HG03135 (cell line): ENCODE results near the gene SCYGR4.
"Not testable (repeated sequence)": the region's sequence is repeated elsewhere in the genome, so short reads cannot be mapped to it uniquely, and the experiment has no call there.

ENCODE experiments used
- ATAC-seq: cut with Tn5 transposase; IDR thresholded peaks from one replicate; pipeline ENCODE4 v1.9.1; 2021; ENCODE audit warnings: mild to moderate bottlenecking, moderate library complexity; ENCODE audit not compliant: unreplicated experiment

Gene SCYGR4

DNA sequence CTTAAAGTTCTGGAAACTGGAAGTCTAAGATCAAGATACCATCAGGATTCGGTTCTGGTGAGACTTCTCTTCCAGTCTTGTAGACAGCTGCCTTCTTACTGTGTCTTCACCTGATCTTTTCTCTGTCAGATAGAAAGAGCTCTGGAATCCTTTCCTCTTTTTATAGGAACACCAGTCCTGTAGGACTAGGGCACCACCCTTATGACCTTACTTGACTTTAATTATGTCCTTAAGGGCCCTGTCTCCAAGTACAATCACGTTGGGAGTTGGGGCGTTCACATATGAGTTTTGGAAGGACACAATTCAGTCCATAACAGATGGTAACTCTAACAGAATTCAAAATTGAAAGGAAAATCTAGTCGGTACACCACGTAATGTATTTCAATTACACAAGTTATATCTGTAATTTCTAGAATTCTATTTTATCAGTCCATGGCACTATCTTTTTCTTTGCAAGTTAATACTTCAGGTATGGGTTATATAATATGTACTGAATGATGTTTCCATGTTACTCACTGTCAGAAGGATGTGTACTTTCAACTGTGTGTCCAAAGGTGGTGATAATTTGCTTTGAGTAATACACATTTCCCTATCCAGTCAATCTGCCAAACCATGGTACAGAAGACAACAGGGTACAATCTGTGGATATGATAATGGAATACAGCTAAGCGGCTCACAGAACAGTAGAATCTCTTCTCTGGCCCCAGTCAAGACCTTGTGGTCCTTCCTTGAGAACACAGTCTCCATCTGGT lies 48.1 kb downstream of the SCYGR4 start:
- ATAC-seq, result no peak

DNA sequence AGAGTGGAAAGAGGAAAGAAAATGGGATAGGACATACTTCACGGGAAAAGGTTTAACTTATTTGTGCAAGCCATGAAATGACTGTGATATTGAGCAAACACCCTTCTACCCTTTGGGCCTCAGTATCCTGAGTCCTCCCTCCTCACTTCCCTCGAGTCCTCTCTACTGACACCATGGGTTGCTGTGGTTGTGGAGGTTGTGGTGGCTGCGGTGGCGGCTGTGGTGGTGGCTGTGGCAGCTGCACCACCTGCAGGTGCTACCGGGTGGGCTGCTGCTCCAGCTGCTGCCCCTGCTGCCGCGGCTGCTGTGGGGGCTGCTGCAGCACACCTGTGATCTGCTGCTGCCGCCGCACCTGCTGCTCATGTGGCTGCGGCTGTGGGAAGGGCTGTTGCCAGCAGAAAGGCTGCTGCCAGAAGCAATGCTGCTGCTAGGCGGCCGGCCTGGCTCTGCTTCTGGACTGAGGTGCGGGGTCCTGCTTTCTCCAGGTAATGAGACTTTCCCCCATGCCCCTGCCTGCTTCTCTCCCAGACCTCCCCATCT lies 49.4 kb downstream of the SCYGR4 start, which contains the start of gene SCYGR5:
TSS of gene SCYGR5 (plus strand) at position 174 of the 540 bp plus-strand sequence. CDS start at position 174, 0 bp downstream.
- not testable (repeated sequence) for ATAC-seq
